GM12878 (cell line): Measurements from ENCODE around the gene SORBS2. TPM values are rescaled to one million over a fixed set of nuclear protein-coding genes. Genes with fewer than 3 reads are reported as not detected.

Source experiments
- ATAC-seq: fragments of 200-7000 bp; cut with Tn5 transposase; 3 replicates; pipeline ENCODE4 v1.9.1; 2020; ENCODE audit warnings: mild to moderate bottlenecking, moderate library complexity
- BruUV-seq: library from RNA; stranded (reverse); fragments of 400-500 nt; replicated peaks from 2 replicates; lab custom pipeline; 2021; lab: Mats Ljungman, UMichigan
- CTCF ChIA-PET: fragments of 300-600 bp; sonication (Branson Sonifier 250); formaldehyde crosslinking; extraction: SDS; loops from one replicate; lab custom pipeline; 2021; ENCODE audit warnings: inconsistent platforms; lab: Yijun Ruan, JAX
- POLR2A ChIA-PET: fragments of 350-600 bp; formaldehyde crosslinking; extraction: SDS; loops from one replicate; lab custom pipeline; 2021; ENCODE audit warnings: inconsistent platforms; lab: Charles Lee
- RAD21 ChIA-PET: fragments of 300-600 bp; sonication (Branson Sonifier 250); formaldehyde crosslinking; loops from one replicate; lab custom pipeline; 2023; ENCODE audit warnings: antibody characterized with exemption; ENCODE audit not compliant: unreplicated experiment; lab: Charles Lee
- SMC1A ChIA-PET: fragments of 300-600 bp; sonication (Branson Sonifier 250); formaldehyde crosslinking; loops from one replicate; lab custom pipeline; 2023; ENCODE audit not compliant: unreplicated experiment, uncharacterized antibody; lab: Charles Lee
- DNase-seq: peaks from one replicate; pipeline ENCODE4 v3.0.0-alpha.2; 2011; ENCODE audit warnings: low read depth, low spot score
- FAIRE-seq: peaks from 3 replicates; lab custom pipeline; 2011; peaks lifted over from hg19 to GRCh38; lab: Jason Lieb, UNC
- H2AFZ ChIP-seq: 2 replicates; pipeline ENCODE4 v1.6.0; 2011; ENCODE audit warnings: low read depth, low read length, control low read depth; ENCODE audit not compliant: control insufficient read depth
- H3K27ac ChIP-seq: 2 replicates; pipeline ENCODE4 v1.5.1; 2011; ENCODE audit warnings: control low read depth; ENCODE audit not compliant: control insufficient read depth, insufficient read depth
- H3K27me3 ChIP-seq, 2 experiments: replicated peaks in 1 of 2; 2 replicates each; pipeline versions ENCODE4 v1.6.0 to v1.6.1; 2011; ENCODE audit warnings: low read length in 1 of 2; ENCODE audit not compliant: control insufficient read depth in 2 of 2, insufficient read depth in 2 of 2
- H3K36me3 ChIP-seq, 2 experiments: 2 replicates each; pipeline ENCODE4 v1.5.1; 2011; ENCODE audit warnings: low read length in 1 of 2; ENCODE audit not compliant: control insufficient read depth in 2 of 2, insufficient read depth in 2 of 2
- H3K4me1 ChIP-seq: 2 replicates; pipeline ENCODE4 v1.6.1; 2011; ENCODE audit warnings: mild to moderate bottlenecking, low read length, moderate library complexity, mixed read lengths; ENCODE audit not compliant: control insufficient read depth, insufficient read depth
- H3K4me2 ChIP-seq: 2 replicates; pipeline ENCODE4 v1.6.0; 2011; ENCODE audit warnings: control low read depth; ENCODE audit not compliant: control insufficient read depth, insufficient read depth
- H3K4me3 ChIP-seq: fragments of 200-600 bp; sonication (generic); 2 replicates; pipeline ENCODE4 v1.5.1; 2016
- H3K79me2 ChIP-seq: 2 replicates; pipeline ENCODE4 v1.6.0; 2011; ENCODE audit warnings: low read length; ENCODE audit not compliant: control insufficient read depth, insufficient read depth
- H3K9ac ChIP-seq: 2 replicates; pipeline ENCODE4 v1.8.0; 2011; ENCODE audit warnings: low read length, control low read depth, mixed read lengths; ENCODE audit not compliant: control insufficient read depth, insufficient read depth
- H3K9me3 ChIP-seq: replicated peaks from 3 replicates; pipeline ENCODE4 v1.5.1; 2011; ENCODE audit warnings: mild to moderate bottlenecking, low read length; ENCODE audit not compliant: control insufficient read depth, insufficient read depth
- H4K20me1 ChIP-seq: 2 replicates; pipeline ENCODE4 v1.6.0; 2011; ENCODE audit not compliant: control insufficient read depth, insufficient read depth
- ASH2L ChIP-seq: fragments of 300-600, 200-600 bp; sonication (generic); IDR thresholded peaks from 2 replicates; pipeline ENCODE4 v1.6.1; 2017; ENCODE audit warnings: low read depth, mild to moderate bottlenecking, borderline replicate concordance
- CBX5 ChIP-seq: sonication (generic); IDR thresholded peaks from 2 replicates; pipeline ENCODE4 v1.6.1; 2016; ENCODE audit warnings: low read depth, moderate library complexity, mild to moderate bottlenecking, inconsistent platforms
- CEBPB ChIP-seq, 2 experiments: fragments of 150-350 bp in 1 of 2; IDR thresholded peaks; 2 replicates each; pipeline ENCODE4 v1.6.1; 2012 to 2014; ENCODE audit warnings: low read depth in 2 of 2, low read length in 2 of 2, borderline replicate concordance in 1 of 2, inconsistent platforms in 1 of 2
- CEBPZ ChIP-seq: fragments of 150-350 bp; IDR thresholded peaks from 2 replicates; pipeline ENCODE4 v1.6.1; 2016; ENCODE audit warnings: low read depth, low read length
- CREB1 ChIP-seq: IDR thresholded peaks from 2 replicates; pipeline ENCODE4 v1.6.1; 2012; ENCODE audit warnings: low read depth, mild to moderate bottlenecking, inconsistent platforms
- KDM1A ChIP-seq: fragments of 200-600 bp; sonication (generic); IDR thresholded peaks from 2 replicates; pipeline ENCODE4 v1.6.1; 2016; ENCODE audit warnings: borderline replicate concordance
- NBN ChIP-seq: fragments of 450-650 bp; IDR thresholded peaks from 2 replicates; pipeline ENCODE4 v1.6.1; 2016
- NR2F1 ChIP-seq: fragments of 450-650 bp; conservative IDR thresholded peaks from 2 replicates; pipeline ENCODE4 v1.6.1; 2017; ENCODE audit warnings: mild to moderate bottlenecking
- PAX8 ChIP-seq: fragments of 450-650 bp; IDR thresholded peaks from 2 replicates; pipeline ENCODE4 v1.6.1; 2017; ENCODE audit warnings: mild to moderate bottlenecking, moderate library complexity
- POLR2AphosphoS5 ChIP-seq: IDR thresholded peaks from 2 replicates; pipeline ENCODE4 v1.6.1; 2011; ENCODE audit warnings: mild to moderate bottlenecking, low read length, inconsistent platforms
- RUNX3 ChIP-seq: IDR thresholded peaks from 2 replicates; pipeline ENCODE4 v1.6.1; 2012; ENCODE audit warnings: low read length, inconsistent platforms
- SREBF2 ChIP-seq: IDR thresholded peaks from 2 replicates; pipeline ENCODE4 v1.6.1; 2012; ENCODE audit warnings: mild to moderate bottlenecking, low read length
- STAT1 ChIP-seq: fragments of 450-650 bp; conservative IDR thresholded peaks from 2 replicates; pipeline ENCODE4 v1.6.1; 2014; ENCODE audit warnings: antibody characterized with exemption, mild to moderate bottlenecking
- ZNF384 ChIP-seq: IDR thresholded peaks from 2 replicates; pipeline ENCODE4 v1.6.1; 2012; ENCODE audit warnings: low read depth, mild to moderate bottlenecking, low read length, improper control_type of control experiment, borderline replicate concordance
- ZZZ3 ChIP-seq: IDR thresholded peaks from 2 replicates; pipeline ENCODE4 v1.6.1; 2011; ENCODE audit warnings: low read depth; ENCODE audit not compliant: control insufficient read depth, insufficient read length
- WGBS: methylation state at CpG from one replicate; pipeline ENCODE4 v1.1.6; 2016; ENCODE audit warnings: low lambda C conversion rate; ENCODE audit not compliant: insufficient replicate concordance, insufficient coverage; ENCODE audit errors: missing lambda C conversion rate; 5-methylcytosine and 5-hydroxymethylcytosine counted together
- in situ Hi-C: fragments of 300-500 bp; cut with MboI; formaldehyde crosslinking; loops from 9 replicates; pipeline ENCODE4 v1.14.3; 2018; ENCODE audit warnings: mixed read lengths
- intact Hi-C: fragments of 100-400 bp; cut with micrococcal nuclease; formaldehyde crosslinking; loops from one replicate; pipeline ENCODE4 v1.14.2; 2022; ENCODE audit not compliant: unreplicated experiment
- polyA plus RNA-seq, 11 experiments: library from polyadenylated mRNA; depleted of rRNA in 4 of 11; unstranded in 6 of 11; stranded (reverse) in 5 of 11; fragments of >200 nt; fragmentation: Nextera tagmentation in 4 of 11; fragmentation: Illumina TruSeq in 1 of 11; extraction: Ambion mirVana in 4 of 11; extraction: Trizol in 1 of 11; gene quantifications; 1 replicate in 1 of 11; 2 replicates in 10 of 11; pipeline versions ENCODE4 v1.2.1 to v1.2.3, GENCODE V29; 2011 to 2016; ENCODE audit warnings: inconsistent platforms in 2 of 11, missing spikeins in 2 of 11, low read depth in 1 of 11
- total RNA-seq, 4 experiments: library from RNA; depleted of rRNA in 3 of 4; stranded (reverse); fragments of >200 nt in 3 of 4; fragmentation: Illumina TruSeq in 1 of 4; extraction: Trizol in 1 of 4; gene quantifications; 2 replicates each; pipeline versions ENCODE4 v1.2.1 to v1.2.3, GENCODE V29; 2013 to 2021
- TF ChIP-seq, protein P1 (sequence below): IDR thresholded peaks from 2 replicates; pipeline ENCODE4 v1.6.1; 2012; ENCODE audit warnings: low read depth, low read length, improper control_type of control experiment

The SORBS2 gene
- total and polyA plus RNA-seq, 10 of the 15 experiments (the other 5 are each of a cell fraction or from before 2014, with no cell fraction given) = 0.06 to 3.0 (median 0.79) TPM

DNA sequence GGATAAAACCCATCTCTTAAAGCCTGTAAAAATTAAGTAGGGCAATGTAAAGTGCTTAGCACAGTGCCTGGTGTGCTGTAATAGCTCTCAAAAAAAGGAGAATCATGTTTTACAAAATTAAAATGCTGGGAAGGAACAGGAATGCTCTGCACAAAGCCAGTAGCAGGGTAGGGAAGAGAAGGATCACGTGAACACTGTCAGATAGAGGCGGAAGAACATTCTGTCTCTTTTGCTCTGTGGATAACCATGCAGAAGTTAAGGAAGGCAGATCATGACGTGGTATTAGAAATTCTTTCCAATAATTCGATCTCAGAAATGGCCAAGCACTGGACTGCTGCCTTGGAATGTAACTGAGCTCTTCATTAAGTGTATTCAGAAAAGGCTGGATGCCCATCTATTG is 140.5 kb downstream of the SORBS2 start:
- no peak for FAIRE-seq
- TF ChIP-seq CEBPB (IDR thresholded peaks at IDR 0.05; ENCODE audit: borderline replicate concordance in 1 of 2, low read depth in 2 of 2, low read length in 2 of 2) (no peak), CBX5 (no peak), POLR2AphosphoS5 (no peak), ZZZ3 (no peak)
- RAD21 ChIA-PET = no interaction called here
- Histone ChIP-seq H3K4me1 (no peaks in the 10 kb centered on the region), H4K20me1 (no peaks in the 10 kb centered on the region), H3K27ac (no peak overlapping the region), H3K27me3 (no peaks in the 10 kb centered on the region), H3K4me3 (no peak overlapping the region), H2AFZ (no peak overlapping the region), H3K4me2 (no peak overlapping the region), H3K79me2 (no peaks in the 10 kb centered on the region), H3K9ac (no peak overlapping the region), H3K9me3 (no peaks in the 10 kb centered on the region), H3K36me3 (no peaks in the 10 kb centered on the region)
- DNase-seq = no peak
- WGBS = 56% methylated on average over 4 of the region's 4 CpGs
- CTCF ChIA-PET = interaction anchor here (1.2 kb wide), 1 partner anchor 8 kb away, joined by 3 read pairs; no protein-coding TSS in a partner anchor
- SMC1A ChIA-PET = no interaction called here
- ATAC-seq = no peak
- BruUV-seq = no TSS peak
- intact Hi-C loops = no loop called here
- POLR2A ChIA-PET = no interaction called here
- in situ Hi-C loops = no loop called here

DNA sequence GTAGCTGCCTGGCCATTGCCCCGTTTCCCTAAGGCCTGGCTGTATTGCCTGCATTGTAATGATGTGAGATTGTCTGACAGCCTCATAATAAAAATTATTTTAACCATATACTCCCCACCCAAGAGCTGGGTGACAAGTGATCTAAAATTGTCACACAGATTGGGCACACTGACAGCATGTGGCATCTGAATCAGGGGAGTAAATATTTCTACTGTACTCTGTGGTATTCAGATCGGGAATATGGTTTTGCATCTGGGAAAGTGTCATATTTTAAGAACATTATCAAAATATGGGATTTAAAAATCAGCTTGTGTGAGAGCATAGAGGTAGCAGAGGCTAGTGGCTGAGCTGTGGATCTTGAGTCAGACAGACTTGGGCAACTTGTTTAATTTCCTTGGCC is 140.9 kb downstream of the SORBS2 start:
- RAD21 ChIA-PET = no interaction called here
- in situ Hi-C loops = no loop called here
- no peaks in the 10 kb centered on the region for H3K27me3 ChIP-seq
- H2AFZ ChIP-seq = no peak overlapping the region
- CTCF ChIA-PET = interaction anchor here (1.2 kb wide), 1 partner anchor 8 kb away, joined by 3 read pairs; no protein-coding TSS in a partner anchor
- H4K20me1 ChIP-seq = no peaks in the 10 kb centered on the region
- no peaks in the 10 kb centered on the region for H3K9me3 ChIP-seq
- H3K79me2 ChIP-seq = no peaks in the 10 kb centered on the region
- POLR2A ChIA-PET = no interaction called here
- H3K4me2 ChIP-seq = no peak overlapping the region
- intact Hi-C loops = no loop called here
- no peak overlapping the region for H3K4me3 ChIP-seq
- H3K4me1 ChIP-seq = no peaks in the 10 kb centered on the region
- no peak for DNase-seq
- H3K27ac ChIP-seq = no peak overlapping the region
- ATAC-seq = no peak
- no TSS peak for BruUV-seq
- no peak overlapping the region for H3K9ac ChIP-seq
- WGBS = 41% methylated on average over 2 of the region's 2 CpGs
- no peak for FAIRE-seq
- H3K36me3 ChIP-seq = no peaks in the 10 kb centered on the region
- SMC1A ChIA-PET = no interaction called here
- no peak for TF ChIP-seq CBX5
- TF ChIP-seq CEBPZ = no peak
- TF ChIP-seq KDM1A = no peak
- TF ChIP-seq SREBF2 = no peak
- no peak for TF ChIP-seq NR2F1
- TF ChIP-seq ASH2L = no peak
- no peak for TF ChIP-seq CREB1
- TF ChIP-seq RUNX3 = no peak
- TF ChIP-seq, protein P1, sequence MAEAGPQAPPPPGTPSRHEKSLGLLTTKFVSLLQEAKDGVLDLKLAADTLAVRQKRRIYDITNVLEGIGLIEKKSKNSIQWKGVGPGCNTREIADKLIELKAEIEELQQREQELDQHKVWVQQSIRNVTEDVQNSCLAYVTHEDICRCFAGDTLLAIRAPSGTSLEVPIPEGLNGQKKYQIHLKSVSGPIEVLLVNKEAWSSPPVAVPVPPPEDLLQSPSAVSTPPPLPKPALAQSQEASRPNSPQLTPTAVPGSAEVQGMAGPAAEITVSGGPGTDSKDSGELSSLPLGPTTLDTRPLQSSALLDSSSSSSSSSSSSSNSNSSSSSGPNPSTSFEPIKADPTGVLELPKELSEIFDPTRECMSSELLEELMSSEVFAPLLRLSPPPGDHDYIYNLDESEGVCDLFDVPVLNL = no peak
- TF ChIP-seq ZZZ3 = no peak
- no peak for TF ChIP-seq STAT1
- TF ChIP-seq NBN = no peak
- no peak for TF ChIP-seq ZNF384
- no peak for TF ChIP-seq PAX8
